Erythroblast (primary cell): ENCODE results near the gene PRICKLE1.

Source experiments
- GATA1 ChIP-seq: IDR thresholded peaks from 2 replicates; pipeline ENCODE4 v1.6.1; 2011; ENCODE audit warnings: low read depth, mild to moderate bottlenecking, control low read depth, low read length, moderate library complexity
- POLR2A ChIP-seq: IDR thresholded peaks from 2 replicates; pipeline ENCODE4 v1.6.1; 2011; ENCODE audit warnings: mild to moderate bottlenecking, low read length

DNA sequence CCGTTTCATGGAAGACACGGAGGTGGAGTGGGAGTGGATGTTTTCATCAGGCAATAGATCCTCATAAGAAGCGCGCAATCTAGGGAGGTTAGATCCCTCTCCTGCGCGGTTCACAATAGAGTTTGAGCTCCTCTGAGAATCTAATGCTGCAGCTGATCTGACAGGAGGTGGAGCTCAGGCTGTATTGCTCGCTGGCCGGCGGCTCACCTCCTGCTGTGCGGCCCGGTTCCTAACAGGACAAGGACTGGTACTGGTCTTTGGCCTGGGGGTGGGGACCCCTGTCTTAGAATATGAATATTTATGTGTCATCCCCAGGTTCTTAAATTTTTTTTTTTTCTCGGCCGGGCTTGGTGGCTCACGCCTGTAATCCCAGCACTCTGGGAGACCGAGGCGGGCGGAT is 36.7 kb downstream of the PRICKLE1 start:
- TF ChIP-seq POLR2A (no peak), GATA1 (no peak)
